ENCODE data around the gene MRPL41. TPM values are rescaled to one million over a fixed set of nuclear protein-coding genes. Genes with fewer than 3 reads are reported as not detected.
"Not testable (repeated sequence)": the region's sequence is repeated elsewhere in the genome, so short reads cannot be mapped to it uniquely, and the experiment has no call there.

MRPL41 gene
- total and polyA plus RNA-seq, 4 donors: 25.8 to 86.6 (median 41.7) TPM

- no peaks in the 10 kb centered on the region for H3K27me3 ChIP-seq (ENCODE audit: control insufficient read depth in 1 of 2, insufficient read depth in 2 of 2, low read length in 1 of 2)
- H3K9me3 ChIP-seq (ENCODE audit: control insufficient read depth, low read length): no peaks in the 10 kb centered on the region
- DNase-seq (peak; percentile 93 to 96), ATAC-seq (ENCODE audit: low FRiP score) (peak; percentile 99)
- no peaks in the 10 kb centered on the region for H3K36me3 ChIP-seq (ENCODE audit: control insufficient read depth in 1 of 2, insufficient read depth in 2 of 2, low read length in 1 of 2)
- WGBS, 2 donors: 1 to 3% methylated on average over 44 to 113 of the region's 113 CpGs
- H3K4me1 ChIP-seq (ENCODE audit: control insufficient read depth in 1 of 2, insufficient read depth in 2 of 2, low read length in 2 of 2): no peaks in the 10 kb centered on the region
- H3K27ac ChIP-seq (ENCODE audit: low read depth in 1 of 2, low read length in 2 of 2): no peak within 1 kb of the TSS
- intact Hi-C loops (cut with DNase I): no loop called here
- H3K4me3 ChIP-seq (ENCODE audit: low read length in 2 of 2): peak within 1 kb of the TSS; percentile 79 to 89
Observed at GRCh38 chr9:137590469-137591383, 39.0 kb downstream of the MRPL41 start, which contains the start of gene ZMYND19. TSS of gene ZMYND19 (minus strand) at chr9:137590512. CDS start at chr9:137590263, 249 bp downstream.

- H3K27me3 ChIP-seq (ENCODE audit: control insufficient read depth in 1 of 2, insufficient read depth in 2 of 2, low read length in 1 of 2): no peaks in the 10 kb centered on the region
- H3K4me1 ChIP-seq (ENCODE audit: control insufficient read depth in 1 of 2, insufficient read depth in 2 of 2, low read length in 2 of 2): no peaks in the 10 kb centered on the region
- no peak overlapping the region for H3K4me3 ChIP-seq (ENCODE audit: low read length in 2 of 2)
- ATAC-seq (ENCODE audit: low FRiP score) (no peak), DNase-seq (no peak)
- intact Hi-C loops (cut with DNase I): no loop called here
- H3K9me3 ChIP-seq (ENCODE audit: control insufficient read depth, low read length): no peaks in the 10 kb centered on the region
- no peak overlapping the region for H3K27ac ChIP-seq (ENCODE audit: low read depth in 1 of 2, low read length in 2 of 2)
- 83 to 87% methylated on average over 7 of the region's 7 CpGs for WGBS, 2 donors
- no peaks in the 10 kb centered on the region for H3K36me3 ChIP-seq (ENCODE audit: control insufficient read depth in 1 of 2, insufficient read depth in 2 of 2, low read length in 1 of 2)
Observed at GRCh38 chr9:137592767-137593166, 41.1 kb downstream of the MRPL41 start.

GRCh38 chr9:137593176-137593575 is 41.5 kb downstream of the MRPL41 start:
- no peaks in the 10 kb centered on the region for H3K9me3 ChIP-seq (ENCODE audit: control insufficient read depth, low read length)
- no peaks in the 10 kb centered on the region for H3K4me1 ChIP-seq (ENCODE audit: control insufficient read depth in 1 of 2, insufficient read depth in 2 of 2, low read length in 2 of 2)
- intact Hi-C loops (cut with DNase I): no loop called here
- ATAC-seq (ENCODE audit: low FRiP score) (no peak), DNase-seq (no peak)
- no peak overlapping the region for H3K4me3 ChIP-seq (ENCODE audit: low read length in 2 of 2)
- no peaks in the 10 kb centered on the region for H3K27me3 ChIP-seq (ENCODE audit: control insufficient read depth in 1 of 2, insufficient read depth in 2 of 2, low read length in 1 of 2)
- WGBS, 2 donors: 66 to 67% methylated on average over 12 of the region's 12 CpGs
- H3K36me3 ChIP-seq (ENCODE audit: control insufficient read depth in 1 of 2, insufficient read depth in 2 of 2, low read length in 1 of 2): no peaks in the 10 kb centered on the region
- no peak overlapping the region for H3K27ac ChIP-seq (ENCODE audit: low read depth in 1 of 2, low read length in 2 of 2)

- H3K36me3 ChIP-seq (ENCODE audit: control insufficient read depth in 1 of 2, insufficient read depth in 2 of 2, low read length in 1 of 2); ATAC-seq (ENCODE audit: low FRiP score); H3K27ac ChIP-seq (ENCODE audit: low read depth in 1 of 2, low read length in 2 of 2); intact Hi-C loops (cut with DNase I); H3K4me3 ChIP-seq (ENCODE audit: low read length in 2 of 2); H3K9me3 ChIP-seq (ENCODE audit: control insufficient read depth, low read length); H3K4me1 ChIP-seq (ENCODE audit: control insufficient read depth in 1 of 2, insufficient read depth in 2 of 2, low read length in 2 of 2); DNase-seq; H3K27me3 ChIP-seq (ENCODE audit: control insufficient read depth in 1 of 2, insufficient read depth in 2 of 2, low read length in 1 of 2): not testable (repeated sequence)
- 86 to 95% methylated on average over 7 of the region's 7 CpGs for whole genome bisulfite sequencing, 2 donors
Observed at GRCh38 chr9:137596577-137596976, 44.9 kb downstream of the MRPL41 start.

GRCh38 chr9:137598943-137599342 is 47.3 kb downstream of the MRPL41 start:
- ATAC-seq (ENCODE audit: low FRiP score): no peak

More at GRCh38 chr9:137598943-137599342, 47.3 kb downstream of the MRPL41 start:
- Histone ChIP-seq H3K4me3 (ENCODE audit: low read length in 2 of 2) (no peak overlapping the region), H3K36me3 (ENCODE audit: control insufficient read depth in 1 of 2, insufficient read depth in 2 of 2, low read length in 1 of 2) (no peaks in the 10 kb centered on the region), H3K9me3 (ENCODE audit: control insufficient read depth, low read length) (no peaks in the 10 kb centered on the region), H3K4me1 (ENCODE audit: control insufficient read depth in 1 of 2, insufficient read depth in 2 of 2, low read length in 2 of 2) (no peaks in the 10 kb centered on the region), H3K27ac (ENCODE audit: low read depth in 1 of 2, low read length in 2 of 2) (no peak overlapping the region), H3K27me3 (ENCODE audit: control insufficient read depth in 1 of 2, insufficient read depth in 2 of 2, low read length in 1 of 2) (no peaks in the 10 kb centered on the region)
- no peak for DNase-seq
- intact Hi-C loops (cut with DNase I): no loop called here
- 77 to 79% methylated on average over 8 of the region's 8 CpGs for WGBS, 2 donors

Other genes with a start within 250 kb of the MRPL41 start
- gene NRARP, start 249.6 kb upstream of the MRPL41 start, total RNA-seq: 10 to 100 TPM; 13.3 to 26.6 TPM
- under 1 TPM; 0.50 to 0.97 TPM for gene NRARP, start 249.6 kb upstream of the MRPL41 start, polyA plus RNA-seq
- gene EXD3, start 128.7 kb upstream of the MRPL41 start, total RNA-seq: 10 to 100 TPM; 21.9 to 38.2 TPM
- 10 to 100 TPM; 15.9 to 96.8 TPM for gene EXD3, start 128.7 kb upstream of the MRPL41 start, polyA plus RNA-seq
- gene NOXA1, start 128.5 kb upstream of the MRPL41 start, total RNA-seq: 1 to 10 TPM; 4.1 to 8.5 TPM
- gene NOXA1, start 128.5 kb upstream of the MRPL41 start, polyA plus RNA-seq: 10 to 100 TPM in 1 of 2 donors, 1 to 10 TPM in 1; 2.9 to 12.6 TPM
- gene ENTPD8, start 110.5 kb upstream of the MRPL41 start, total RNA-seq: not detected
- gene ENTPD8, start 110.5 kb upstream of the MRPL41 start, polyA plus RNA-seq: 1 to 10 TPM in 1 of 2 donors, not detected in 1; 3.1 TPM
- 10 to 100 TPM; 76.8 to 78.2 TPM for gene NSMF, start 92.5 kb upstream of the MRPL41 start, total RNA-seq
- gene NSMF, start 92.5 kb upstream of the MRPL41 start, polyA plus RNA-seq: 100 to 1,000 TPM in 1 of 2 donors, 10 to 100 TPM in 1; 75.5 to 154 TPM
- 10 to 100 TPM in 1 of 2 donors, 1 to 10 TPM in 1; 7.6 to 10.3 TPM for gene PNPLA7, start 1.5 kb upstream of the MRPL41 start, total RNA-seq
- gene PNPLA7, start 1.5 kb upstream of the MRPL41 start, polyA plus RNA-seq: 10 to 100 TPM in 1 of 2 donors, 1 to 10 TPM in 1; 2.1 to 36.6 TPM
- gene DPH7, start 27.0 kb downstream of the MRPL41 start, total RNA-seq: 10 to 100 TPM; 24.8 to 35.7 TPM
- 10 to 100 TPM in 1 of 2 donors, 1 to 10 TPM in 1; 9.9 to 94.0 TPM for gene DPH7, start 27.0 kb downstream of the MRPL41 start, polyA plus RNA-seq
- 10 to 100 TPM; 10.3 to 12.8 TPM for gene ZMYND19, start 38.6 kb downstream of the MRPL41 start, total RNA-seq
- gene ZMYND19, start 38.6 kb downstream of the MRPL41 start, polyA plus RNA-seq: 10 to 100 TPM in 1 of 2 donors, 1 to 10 TPM in 1; 8.0 to 15.0 TPM
- gene ARRDC1, start 53.8 kb downstream of the MRPL41 start, total RNA-seq: 10 to 100 TPM; 20.6 to 35.6 TPM
- 10 to 100 TPM; 26.8 to 58.9 TPM for gene ARRDC1, start 53.8 kb downstream of the MRPL41 start, polyA plus RNA-seq
- gene EHMT1, start 67.1 kb downstream of the MRPL41 start, total RNA-seq: 10 to 100 TPM; 68.9 to 85.8 TPM
- gene EHMT1, start 67.1 kb downstream of the MRPL41 start, polyA plus RNA-seq: 10 to 100 TPM; 14.7 to 33.2 TPM

Measured in aorta (tissue), 5 donors.